ENCODE results near the gene DIAPH3. TPM values are rescaled to one million over a fixed set of nuclear protein-coding genes. Genes with fewer than 3 reads are reported as not detected.

Gene DIAPH3
- total and polyA plus RNA-seq, 2 of the 4 experiments (the other 2 are of a cell fraction): 8.9 to 9.3 TPM

- Histone ChIP-seq H3K36me3 (ENCODE audit: control insufficient read depth, insufficient read depth, low read length) (no peaks in the 10 kb centered on the region), H3K4me2 (ENCODE audit: low read depth, low read length) (no peak overlapping the region), H2BK20ac (ENCODE audit: low read depth, low read length) (no peak overlapping the region), H2BK15ac (ENCODE audit: low read depth, low read length) (no peak overlapping the region), H3K27me3 (ENCODE audit: control insufficient read depth, insufficient read depth, low read length) (no peaks in the 10 kb centered on the region), H4K8ac (ENCODE audit: low read depth in 2 of 2, low read length in 2 of 2) (no peak overlapping the region), H4K5ac (ENCODE audit: low read depth, low read length) (no peak overlapping the region), H2AK9ac (replicated peaks; ENCODE audit: low read depth, low read length, poor library complexity) (no peak overlapping the region), H3K9me1 (ENCODE audit: insufficient read depth, low read length) (no peaks in the 10 kb centered on the region), H3K23ac (ENCODE audit: low read depth, low read length) (no peak overlapping the region), H3K27ac (ENCODE audit: insufficient read depth, low read length) (no peak overlapping the region), H2AK5ac (ENCODE audit: low read depth, low read length) (no peak overlapping the region), H3K79me1 (ENCODE audit: low read depth in 1 of 2, low read length in 2 of 2) (peaks cover 0 to 2% of the 10 kb centered on the region in 2 experiments; a peak in 1 of 4 replicates), H3K9me3 (ENCODE audit: control insufficient read depth, insufficient read depth, low read length) (no peaks in the 10 kb centered on the region), H2AFZ (replicated peaks; ENCODE audit: low read length, poor library complexity) (no peak overlapping the region), H4K91ac (ENCODE audit: insufficient read depth, low read depth, low read length) (no peak overlapping the region), H3K14ac (replicated peaks; ENCODE audit: low read depth, low read length) (no peak overlapping the region), H2BK5ac (ENCODE audit: low read depth, low read length, poor library complexity, severe bottlenecking) (no peak overlapping the region), H3K56ac (ENCODE audit: extremely low read depth, insufficient read depth, low read length) (no peak overlapping the region), H4K20me1 (ENCODE audit: insufficient read depth, low read length) (no peaks in the 10 kb centered on the region), H3K18ac (ENCODE audit: low read depth, low read length) (no peak overlapping the region), H3K9ac (ENCODE audit: low read depth, low read length) (no peak overlapping the region), H3K4ac (ENCODE audit: low read depth, low read length) (no peak overlapping the region), H3K4me3 (ENCODE audit: insufficient read depth, low read depth, low read length) (no peak overlapping the region), H3K4me1 (ENCODE audit: control insufficient read depth, insufficient read depth, low read length) (0 out of 2 replicates have a peak, but pooled peaks cover 3% of the 10 kb centered on the region), H2BK120ac (ENCODE audit: low read depth, low read length) (no peak overlapping the region)
- CTCF ChIA-PET: interaction anchor here (0.5 to 1.4 kb wide), 4 partner anchors 11 to 30 kb away, joined by 3 to 4 read pairs (median 3); no protein-coding TSS in a partner anchor
- no peak for TF ChIP-seq CEBPB (IDR thresholded peaks at IDR 0.05; ENCODE audit: low read depth, low read length)
- TF ChIP-seq ELK1 (IDR thresholded peaks at IDR 0.05; ENCODE audit: borderline replicate concordance, low read depth, low read length): no peak
- no peak for TF ChIP-seq MXI1 (IDR thresholded peaks at IDR 0.05; ENCODE audit: borderline replicate concordance, low read depth, low read length)
- TF ChIP-seq CTCF (conservative IDR thresholded peaks at IDR 0.05; ENCODE audit: low read depth, low read length): no peak
- TF ChIP-seq POLR2A (IDR thresholded peaks at IDR 0.05; ENCODE audit: low read depth, low read length): no peak
- no peak for TF ChIP-seq SMC3 (IDR thresholded peaks at IDR 0.05; ENCODE audit: low read depth, low read length)
- TF ChIP-seq MAZ (IDR thresholded peaks at IDR 0.05; ENCODE audit: borderline replicate concordance, low read depth, low read length): no peak
- no peak for TF ChIP-seq CHD1 (IDR thresholded peaks at IDR 0.05; ENCODE audit: low read depth, low read length)
- TF ChIP-seq MAFK (IDR thresholded peaks at IDR 0.05; ENCODE audit: low read depth, low read length): no peak
- TF ChIP-seq RAD21 (IDR thresholded peaks at IDR 0.05; ENCODE audit: low read length): no peak
- no peak for TF ChIP-seq RFX5 (IDR thresholded peaks at IDR 0.05; ENCODE audit: low read depth, low read length)
- no peak for TF ChIP-seq USF2 (IDR thresholded peaks at IDR 0.05; ENCODE audit: low read depth, low read length)
- TF ChIP-seq BHLHE40 (IDR thresholded peaks at IDR 0.05; ENCODE audit: low read depth, low read length): no peak
- TF ChIP-seq RCOR1 (IDR thresholded peaks at IDR 0.05; ENCODE audit: insufficient replicate concordance, low read length): no peak
- dilution Hi-C loops (cut with HindIII; ENCODE audit: low sequenced_read_pairs, unreplicated experiment): no loop called here
- intact Hi-C loops (cut with micrococcal nuclease): no loop called here
- BruUV-seq (replicated peaks): no TSS peak
- no CpG with 5 or more reads among the region's 3 CpGs for WGBS, 2 experiments (ENCODE audit: extremely low coverage in 2 of 2, insufficient read length in 1 of 2)
- POLR2A ChIA-PET (ENCODE audit: unreplicated experiment): no interaction called here
- in situ Hi-C loops (cut with MboI; ENCODE audit: low sequenced_read_pairs): no loop called here
- ATAC-seq (ENCODE audit: low read depth): no peak; the same call in 1 of the 2 replicates
- no peak for DNase-seq
These were observed 320.7 kb downstream of the DIAPH3 start for GRCh38 chr13:59843040-59843439.
